ENCODE data around the gene ELL2.

The ELL2 gene

DNA sequence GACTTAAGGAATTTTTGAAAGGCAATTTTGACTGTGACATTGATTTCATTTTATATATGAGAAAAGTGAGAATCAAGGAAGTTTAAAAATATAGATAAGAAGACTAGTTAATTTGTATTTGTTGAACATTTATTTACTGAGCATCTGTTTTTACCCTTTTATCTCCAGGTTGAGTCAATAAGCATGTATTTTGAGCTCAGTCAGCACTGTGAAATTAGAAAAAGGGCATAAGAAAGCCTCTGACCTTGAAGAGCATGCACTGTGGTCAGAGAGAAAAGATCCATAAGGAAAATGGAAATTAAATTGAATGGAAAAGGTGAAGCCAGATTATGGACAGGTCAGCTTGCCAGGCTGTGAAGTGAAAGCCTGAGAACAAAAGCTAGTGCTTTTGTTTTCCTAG, 44.4 kb downstream of the ELL2 start:
- peak overlapping the region; percentile 39 for H3K27ac ChIP-seq

DNA sequence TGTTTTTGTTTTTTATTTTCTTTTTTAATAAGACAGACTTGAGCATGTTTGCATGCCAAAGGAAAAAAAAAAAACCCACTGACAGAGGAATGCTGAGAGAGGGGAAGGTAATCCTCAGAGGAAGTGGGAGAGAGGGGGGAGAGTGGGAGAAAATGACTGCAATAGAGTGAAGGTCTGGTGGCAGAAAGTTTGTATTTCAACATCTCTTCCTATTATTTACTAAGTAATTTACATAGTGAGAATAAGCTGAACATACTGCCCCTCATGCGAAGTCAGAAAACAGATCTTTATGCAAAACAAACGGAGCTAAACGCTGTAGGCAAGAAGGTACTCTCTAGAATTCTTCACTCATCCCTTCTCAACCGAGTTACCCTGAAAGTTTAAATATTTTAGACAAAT, 45.0 kb downstream of the ELL2 start:
- TF ChIP-seq, protein P1, sequence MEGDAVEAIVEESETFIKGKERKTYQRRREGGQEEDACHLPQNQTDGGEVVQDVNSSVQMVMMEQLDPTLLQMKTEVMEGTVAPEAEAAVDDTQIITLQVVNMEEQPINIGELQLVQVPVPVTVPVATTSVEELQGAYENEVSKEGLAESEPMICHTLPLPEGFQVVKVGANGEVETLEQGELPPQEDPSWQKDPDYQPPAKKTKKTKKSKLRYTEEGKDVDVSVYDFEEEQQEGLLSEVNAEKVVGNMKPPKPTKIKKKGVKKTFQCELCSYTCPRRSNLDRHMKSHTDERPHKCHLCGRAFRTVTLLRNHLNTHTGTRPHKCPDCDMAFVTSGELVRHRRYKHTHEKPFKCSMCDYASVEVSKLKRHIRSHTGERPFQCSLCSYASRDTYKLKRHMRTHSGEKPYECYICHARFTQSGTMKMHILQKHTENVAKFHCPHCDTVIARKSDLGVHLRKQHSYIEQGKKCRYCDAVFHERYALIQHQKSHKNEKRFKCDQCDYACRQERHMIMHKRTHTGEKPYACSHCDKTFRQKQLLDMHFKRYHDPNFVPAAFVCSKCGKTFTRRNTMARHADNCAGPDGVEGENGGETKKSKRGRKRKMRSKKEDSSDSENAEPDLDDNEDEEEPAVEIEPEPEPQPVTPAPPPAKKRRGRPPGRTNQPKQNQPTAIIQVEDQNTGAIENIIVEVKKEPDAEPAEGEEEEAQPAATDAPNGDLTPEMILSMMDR (IDR thresholded peaks at IDR 0.05): no peak
- TF ChIP-seq ZFX (IDR thresholded peaks at IDR 0.05; ENCODE audit: borderline replicate concordance): no peak
- peak overlapping the region; percentile 39 for H3K27ac ChIP-seq

More for the DNA sequence above, 44.4 kb downstream of the ELL2 start:
- no peak for TF ChIP-seq ZFX (IDR thresholded peaks at IDR 0.05; ENCODE audit: borderline replicate concordance)
- TF ChIP-seq, protein P1 (IDR thresholded peaks at IDR 0.05): no peak

DNA sequence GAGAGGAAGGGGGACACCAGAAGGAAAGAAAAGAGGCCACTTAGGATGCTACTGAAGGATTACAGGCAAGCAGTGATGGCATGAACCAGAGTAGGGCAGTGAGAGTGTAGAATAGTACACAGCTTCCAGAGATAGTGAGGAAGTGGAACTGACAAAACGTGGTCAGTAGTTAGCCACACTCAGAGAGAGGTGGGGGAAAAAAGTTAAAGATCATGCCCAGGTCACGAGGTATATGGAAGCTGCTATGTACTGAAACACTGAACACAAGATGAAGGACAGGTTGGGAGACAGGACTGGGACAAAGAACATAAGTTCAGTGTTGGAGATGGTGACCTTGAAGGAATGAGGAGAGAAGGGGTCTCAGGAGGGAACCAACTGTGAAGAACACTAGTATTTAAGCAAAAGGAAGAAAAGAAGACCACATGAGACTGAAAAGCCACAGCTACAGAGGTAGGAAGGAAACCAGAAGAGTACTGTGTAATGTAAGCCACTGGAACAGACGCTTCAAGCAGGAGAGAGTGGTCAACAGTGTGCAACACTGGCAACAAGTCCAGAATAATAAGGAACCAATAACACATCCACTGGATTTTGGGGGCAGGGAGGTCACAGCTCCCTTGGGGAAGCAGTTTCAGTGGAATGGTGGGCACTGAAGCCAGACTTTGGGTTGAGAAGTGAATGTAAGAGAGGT, 45.5 kb downstream of the ELL2 start:
- no peak for TF ChIP-seq ZFX (IDR thresholded peaks at IDR 0.05; ENCODE audit: borderline replicate concordance)
- TF ChIP-seq, protein P1 (IDR thresholded peaks at IDR 0.05): no peak
- peak overlapping the region; percentile 39 for H3K27ac ChIP-seq

DNA sequence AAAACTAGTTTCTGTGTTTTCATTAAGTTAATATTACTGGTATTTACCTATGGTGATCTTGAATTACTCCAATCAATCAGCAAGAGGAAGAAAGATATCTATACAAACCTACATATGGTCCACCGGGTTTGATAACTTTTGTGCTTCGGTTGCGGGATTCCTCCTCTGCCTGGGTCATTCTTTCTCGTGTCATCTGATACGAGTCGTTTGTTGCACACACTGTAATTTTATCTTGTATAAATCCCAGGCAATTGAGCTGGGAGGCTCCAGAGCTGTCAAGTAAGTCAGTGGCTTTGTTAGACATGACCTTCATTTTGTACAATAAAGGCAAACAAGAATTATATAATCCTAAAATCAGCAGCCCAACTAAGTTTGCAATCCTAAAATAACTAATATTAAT, 48.0 kb downstream of the ELL2 start:
- TF ChIP-seq ZFX (IDR thresholded peaks at IDR 0.05; ENCODE audit: borderline replicate concordance): no peak
- TF ChIP-seq, protein P1 (IDR thresholded peaks at IDR 0.05): no peak

DNA sequence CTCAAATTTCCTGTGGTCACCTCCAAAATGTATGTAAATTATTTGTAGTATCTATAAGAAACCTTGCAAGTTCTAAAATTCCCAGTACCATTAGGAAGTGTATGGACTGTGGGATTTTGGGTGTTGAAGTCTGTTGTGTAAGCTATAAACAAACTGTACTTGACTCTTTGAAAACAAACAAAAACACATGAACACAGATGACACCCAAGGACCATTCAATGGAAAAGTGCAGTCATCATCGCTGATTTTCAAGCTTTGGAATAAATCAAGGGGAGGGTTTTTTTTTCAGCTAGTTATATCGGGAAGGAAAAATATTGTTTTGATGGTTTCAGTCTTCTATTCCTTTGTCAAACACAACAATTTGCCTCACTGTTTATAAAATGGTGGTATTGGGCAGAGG, 49.6 kb downstream of the ELL2 start:
- no peak overlapping the region for H3K27ac ChIP-seq
- TF ChIP-seq ZFX (IDR thresholded peaks at IDR 0.05; ENCODE audit: borderline replicate concordance): no peak
- TF ChIP-seq, protein P1 (IDR thresholded peaks at IDR 0.05): no peak

More for the DNA sequence above, 48.0 kb downstream of the ELL2 start:
- no peak overlapping the region for H3K27ac ChIP-seq

DNA sequence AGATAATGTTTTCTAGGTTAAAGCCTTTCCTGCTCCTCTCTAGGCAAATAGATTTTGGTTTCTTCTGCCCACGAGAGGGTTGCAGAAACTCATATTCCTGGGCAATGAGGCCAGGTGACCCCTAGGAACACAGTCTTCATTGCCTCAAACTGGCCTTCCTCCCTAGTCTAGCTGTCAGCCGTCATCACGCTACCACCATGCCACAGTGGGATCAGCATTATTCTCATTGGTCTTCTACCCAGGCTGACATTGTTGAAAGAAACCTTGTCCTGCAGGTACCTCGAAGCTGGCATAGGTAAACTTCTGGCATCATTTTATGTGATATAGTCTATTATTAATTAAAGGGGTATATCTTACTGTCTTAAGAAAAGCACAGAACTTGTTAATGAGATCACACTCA, 51.1 kb downstream of the ELL2 start:
- TF ChIP-seq ZFX (IDR thresholded peaks at IDR 0.05; ENCODE audit: borderline replicate concordance): no peak
- no peak overlapping the region for H3K27ac ChIP-seq

DNA sequence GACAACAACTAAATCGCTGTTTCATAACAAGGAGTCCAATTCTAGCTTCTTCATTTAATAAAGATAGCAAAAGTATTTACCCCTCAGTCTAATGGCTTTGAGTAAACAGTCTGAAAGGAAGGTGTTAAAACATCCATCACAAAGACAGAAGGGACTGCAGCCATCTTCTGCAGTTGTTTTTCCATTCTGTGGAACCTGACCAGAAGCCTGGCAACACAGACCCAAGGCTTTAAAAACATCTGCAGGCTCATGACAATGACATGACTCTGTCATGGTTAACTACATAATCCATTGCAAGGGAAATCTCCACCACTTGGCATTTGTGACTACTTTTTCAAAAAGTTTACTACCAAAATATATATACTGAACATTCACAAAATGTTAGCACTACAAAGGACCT, 51.9 kb downstream of the ELL2 start:
- TF ChIP-seq ZFX (IDR thresholded peaks at IDR 0.05; ENCODE audit: borderline replicate concordance): no peak
- TF ChIP-seq, protein P1 (IDR thresholded peaks at IDR 0.05): no peak
- H3K27ac ChIP-seq: no peak overlapping the region

DNA sequence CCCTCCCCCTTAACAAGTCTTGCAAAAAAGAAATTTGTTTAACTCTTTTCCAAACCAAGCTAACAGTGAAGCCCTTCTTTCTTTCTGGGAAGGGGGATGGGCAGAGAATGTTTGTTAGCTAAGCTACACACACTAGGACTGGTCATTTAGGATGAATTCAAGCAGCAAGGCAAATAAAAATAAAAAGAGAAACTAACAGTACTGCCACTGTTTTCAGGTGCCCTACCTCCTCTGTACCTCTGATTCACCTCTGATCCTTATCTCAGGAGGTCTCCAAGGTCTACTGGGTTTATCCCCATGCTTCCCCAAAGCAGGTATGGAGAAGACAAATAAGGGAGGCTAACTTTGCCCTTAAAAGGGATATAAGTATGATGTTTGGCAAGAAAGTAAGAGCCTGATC, 52.9 kb downstream of the ELL2 start:
- TF ChIP-seq ZFX (IDR thresholded peaks at IDR 0.05; ENCODE audit: borderline replicate concordance): no peak
- TF ChIP-seq, protein P1 (IDR thresholded peaks at IDR 0.05): no peak
- H3K27ac ChIP-seq: no peak overlapping the region

Data from 22Rv1 (cell line).